Measurements from ENCODE around the gene PPM1L.
"Not testable (repeated sequence)": the region's sequence is repeated elsewhere in the genome, so short reads cannot be mapped to it uniquely, and the experiment has no call there.

The PPM1L gene

DNA sequence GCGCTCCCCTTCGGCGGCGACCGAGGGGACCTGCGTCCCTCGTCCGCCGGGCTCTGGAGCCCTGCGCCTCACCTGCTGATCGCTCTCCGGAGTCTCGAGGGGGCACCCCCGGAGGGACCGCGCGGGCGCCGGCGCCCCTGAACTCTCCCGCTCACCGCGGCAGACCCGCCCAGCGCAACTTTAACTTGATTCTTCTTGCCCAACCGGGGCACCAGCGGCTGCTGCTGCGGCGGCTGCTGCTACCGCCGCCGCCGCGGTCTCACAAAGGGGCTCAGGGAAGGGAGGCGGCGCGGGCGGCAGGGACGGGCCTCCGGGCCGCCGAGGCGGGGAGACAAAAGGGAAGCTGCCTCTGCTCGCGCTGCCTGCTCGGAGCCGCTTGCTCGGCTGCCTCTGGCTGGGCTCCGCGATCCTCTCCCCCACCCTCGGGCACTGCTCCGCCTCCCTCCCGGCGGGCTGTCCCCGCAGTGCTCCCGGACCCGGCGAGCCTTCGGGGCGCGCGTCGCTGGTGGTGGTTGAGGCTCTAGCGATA lies at the start of gene PPM1L:
TSS of gene PPM1L (plus strand) at position 456 of the 529 bp plus-strand sequence.
- DNase-seq (ENCODE audit: low read depth, low spot score) = peak; percentile 86

- peak; percentile 70 for DNase-seq (ENCODE audit: low read depth, low spot score)
Observed at GRCh38 chr3:160707187-160707794, 48.7 kb upstream of the PPM1L start.

GRCh38 chr3:160709477-160710182 lies 46.4 kb upstream of the PPM1L start:
- no peak for DNase-seq (ENCODE audit: low read depth, low spot score)

GRCh38 chr3:160713144-160713543 lies 42.9 kb upstream of the PPM1L start:
- not testable (repeated sequence) for DNase-seq (ENCODE audit: low read depth, low spot score)

GRCh38 chr3:160719710-160720109 lies 36.3 kb upstream of the PPM1L start:
- no peak for DNase-seq (ENCODE audit: low read depth, low spot score)

GRCh38 chr3:160720123-160720746 lies 35.8 kb upstream of the PPM1L start:
- no peak for DNase-seq (ENCODE audit: low read depth, low spot score)

GRCh38 chr3:160722331-160722730 lies 33.7 kb upstream of the PPM1L start:
- DNase-seq (ENCODE audit: low read depth, low spot score) = no peak

DNA sequence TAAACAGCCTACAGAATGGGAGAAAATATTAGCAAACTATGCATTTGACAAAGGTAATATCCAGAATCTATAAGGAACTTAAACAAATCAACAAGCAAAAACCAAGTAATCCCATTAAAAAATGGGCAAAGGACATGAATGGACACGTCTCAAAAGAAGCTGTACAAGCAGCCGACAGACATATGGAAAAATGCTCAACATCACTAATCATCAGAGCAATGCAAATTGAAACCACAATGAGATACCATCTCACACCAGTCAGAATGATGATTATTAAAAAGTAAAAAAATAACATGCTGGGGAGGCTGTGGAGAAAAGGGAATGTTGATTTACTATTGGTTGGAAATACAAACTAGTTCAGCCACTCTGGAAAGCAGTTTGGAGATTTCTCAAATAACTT lies 30.7 kb upstream of the PPM1L start:
- DNase-seq (ENCODE audit: low read depth, low spot score) = no peak

DNA sequence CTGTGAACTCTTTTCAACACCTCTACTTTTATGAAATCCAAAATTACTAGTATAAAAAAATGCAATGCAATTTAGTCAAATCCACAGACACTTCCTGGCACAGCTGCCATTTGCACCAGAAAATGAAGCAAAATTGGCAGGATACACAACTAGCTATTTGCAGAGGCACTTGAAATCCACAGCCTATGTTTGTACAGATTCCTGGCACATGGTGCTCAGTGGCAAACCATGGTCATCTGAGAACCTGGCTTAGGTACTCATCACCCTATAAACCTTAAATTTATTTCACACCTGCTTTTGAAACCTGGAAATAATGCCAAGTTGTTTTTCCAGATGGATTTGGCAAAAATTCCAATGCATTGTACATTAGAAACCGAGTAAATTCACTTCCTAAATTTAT lies 20.2 kb upstream of the PPM1L start:
- no peak for DNase-seq (ENCODE audit: low read depth, low spot score)

- no peak for DNase-seq (ENCODE audit: low read depth, low spot score)
Observed at GRCh38 chr3:160738048-160738447, 18.0 kb upstream of the PPM1L start.

DNA sequence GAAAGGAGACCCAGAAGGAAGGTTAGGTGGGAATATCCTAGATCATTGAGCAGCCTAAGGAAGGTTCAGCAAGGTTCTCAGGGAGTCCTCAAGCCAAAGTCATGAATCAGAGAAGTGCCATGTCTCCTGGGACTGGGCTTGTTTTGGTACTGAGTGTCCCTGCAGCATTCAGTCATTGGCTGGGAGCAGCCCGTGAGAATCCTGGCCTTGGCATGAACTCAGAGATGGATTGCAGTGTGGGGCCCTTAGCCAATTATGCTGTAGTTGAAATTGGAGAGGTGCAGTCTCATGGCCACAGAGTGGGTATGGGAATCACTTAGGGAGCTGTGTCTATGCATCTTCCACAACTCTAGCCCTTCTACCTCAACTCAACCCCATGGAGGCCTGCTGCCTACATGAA lies 17.0 kb upstream of the PPM1L start:
- DNase-seq (ENCODE audit: low read depth, low spot score) = peak; percentile 23

DNA sequence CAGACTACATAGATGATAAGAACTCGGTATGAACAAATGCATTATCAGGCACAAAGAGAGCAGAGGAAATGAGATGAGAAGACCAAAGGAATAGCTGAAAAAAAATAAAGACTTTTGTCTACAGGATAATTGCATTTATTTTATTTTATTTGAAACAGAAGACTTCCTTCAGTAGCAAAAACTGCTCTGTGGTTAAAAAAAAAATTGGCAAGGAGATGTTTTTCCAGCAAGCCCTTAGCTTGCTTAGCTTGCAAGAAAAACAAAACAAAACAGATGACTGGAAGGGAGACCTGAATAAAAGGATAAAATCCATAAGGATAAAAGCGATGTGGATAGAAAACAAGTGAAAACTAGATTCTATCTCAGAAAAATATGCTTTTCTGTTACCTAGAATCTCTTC lies 9.1 kb upstream of the PPM1L start:
- peak; percentile 28 for DNase-seq (ENCODE audit: low read depth, low spot score)

DNA sequence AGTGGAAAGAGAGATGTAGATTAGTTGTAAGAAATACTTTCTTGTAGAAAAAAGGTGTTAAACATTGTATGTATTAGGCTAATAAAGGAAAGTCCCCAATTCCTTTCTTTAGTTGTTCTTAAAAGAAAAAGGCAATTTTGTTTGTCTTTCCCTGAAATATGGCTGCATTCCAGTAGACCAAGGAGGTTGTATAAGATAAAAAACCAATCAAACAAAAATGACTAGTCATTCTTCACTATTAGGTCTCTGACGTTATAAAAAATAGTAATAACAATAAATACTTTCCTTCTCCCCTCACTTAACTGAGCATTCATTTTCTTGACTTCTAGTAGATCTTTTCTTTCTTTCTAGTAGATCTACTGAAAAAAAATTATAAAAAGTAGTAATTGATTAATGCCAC lies 8.6 kb upstream of the PPM1L start:
- no peak for DNase-seq (ENCODE audit: low read depth, low spot score)

GRCh38 chr3:160748231-160748630 lies 7.8 kb upstream of the PPM1L start:
- no peak for DNase-seq (ENCODE audit: low read depth, low spot score)

- DNase-seq (ENCODE audit: low read depth, low spot score) = no peak
Observed at GRCh38 chr3:160748787-160749186, 7.2 kb upstream of the PPM1L start.

DNA sequence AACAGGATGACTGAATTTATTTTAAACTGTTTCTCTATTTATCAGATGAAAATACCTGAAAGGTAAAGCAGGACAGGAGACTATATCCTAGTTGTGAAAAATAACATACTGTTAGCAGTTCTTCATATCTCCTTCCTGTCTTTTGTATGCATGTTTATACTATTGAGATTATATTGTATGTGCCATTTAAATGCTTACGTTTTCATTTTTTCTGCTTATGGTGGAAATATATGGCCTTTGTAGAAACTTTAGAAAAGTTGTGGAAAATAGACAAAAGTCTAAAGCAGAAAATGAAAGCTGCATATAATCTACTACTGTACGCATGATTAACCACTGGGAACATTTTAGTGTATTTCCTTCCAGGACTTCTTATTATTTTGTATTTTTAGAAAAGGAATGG lies 2.1 kb upstream of the PPM1L start:
- DNase-seq (ENCODE audit: low read depth, low spot score) = no peak

GRCh38 chr3:160754371-160754854 lies 1.6 kb upstream of the PPM1L start:
- DNase-seq (ENCODE audit: low read depth, low spot score) = peak; percentile 71

GRCh38 chr3:160754855-160755747 lies 930 bp upstream of the PPM1L start:
- DNase-seq (ENCODE audit: low read depth, low spot score) = peak; percentile 98

GRCh38 chr3:160757233-160758106 lies 1.4 kb downstream of the PPM1L start:
- DNase-seq (ENCODE audit: low read depth, low spot score) = peak; percentile 10

- no peak for DNase-seq (ENCODE audit: low read depth, low spot score)
Observed at GRCh38 chr3:160758929-160759577, 3.0 kb downstream of the PPM1L start.
